B cell (primary cell): ENCODE data around the gene KAZN. TPM values are rescaled to one million over a fixed set of nuclear protein-coding genes. Genes with fewer than 3 reads are reported as not detected.

Source experiments
- ATAC-seq: fragments of 200-7000 bp; cut with Tn5 transposase; one replicate; pipeline ENCODE4 v1.10.0; 2021; ENCODE audit warnings: low read depth, mild to moderate bottlenecking, moderate number of reproducible peaks, moderate library complexity
- CTCF ChIA-PET: fragments of 350-600 bp; sonication (Branson Sonifier 250); formaldehyde crosslinking; loops from one replicate; lab custom pipeline; 2021; ENCODE audit warnings: antibody characterized with exemption, inconsistent platforms; lab: Charles Lee
- POLR2A ChIA-PET: fragments of 350-600 bp; sonication (Branson Sonifier 250); formaldehyde crosslinking; loops from one replicate; lab custom pipeline; 2021; ENCODE audit warnings: antibody characterized with exemption; lab: Charles Lee
- DNase-seq: peaks from one replicate; pipeline ENCODE4 v3.0.0; 2013
- H2AFZ ChIP-seq: 2 replicates; pipeline ENCODE4 v1.6.1; 2012; ENCODE audit warnings: mild to moderate bottlenecking, low read depth, low read length; ENCODE audit not compliant: insufficient read depth, poor library complexity, severe bottlenecking
- H3K27ac ChIP-seq, 2 donors: 1 replicate in 1 of 2; 2 replicates in 1 of 2; pipeline ENCODE4 v1.5.1; 2012 to 2013; ENCODE audit warnings: low read length in 2 of 2, mild to moderate bottlenecking in 2 of 2, moderate library complexity in 1 of 2
- H3K27me3 ChIP-seq, 4 experiments: fragments of 200-600 bp in 1 of 4; sonication (generic) in 1 of 4; replicated peaks in 1 of 4; 1 replicate in 2 of 4; 2 replicates in 2 of 4; pipeline versions ENCODE4 v1.6.1 to v1.7.0; 2013 to 2016; ENCODE audit warnings: low read length in 3 of 4, mild to moderate bottlenecking in 2 of 4, mixed read lengths in 1 of 4, moderate library complexity in 1 of 4; ENCODE audit not compliant: insufficient read depth in 4 of 4, control insufficient read depth in 3 of 4; ENCODE audit errors: control extremely low read depth in 1 of 4
- H3K36me3 ChIP-seq, 2 experiments: replicated peaks in 1 of 2; 1 replicate in 1 of 2; 2 replicates in 1 of 2; pipeline versions ENCODE4 v1.6.1 to v1.7.1; 2013; ENCODE audit warnings: low read length in 1 of 2; ENCODE audit not compliant: insufficient read depth in 2 of 2, control insufficient read depth in 1 of 2; ENCODE audit errors: control extremely low read depth in 1 of 2, extremely low read depth in 1 of 2
- H3K4me1 ChIP-seq, 2 donors: fragments of 200-600 bp in 1 of 2; sonication (generic) in 1 of 2; 1 replicate in 1 of 2; 2 replicates in 1 of 2; pipeline versions ENCODE4 v1.5.1 to v1.6.1; 2013 to 2017; ENCODE audit warnings: low read length in 2 of 2; ENCODE audit not compliant: control insufficient read depth in 2 of 2, insufficient read depth in 2 of 2
- H3K4me2 ChIP-seq: replicated peaks from 2 replicates; pipeline ENCODE3; 2012; ENCODE audit warnings: mild to moderate bottlenecking, low read depth, low read length; ENCODE audit not compliant: poor library complexity, severe bottlenecking
- H3K4me3 ChIP-seq, 5 experiments: fragments of 200-600 bp in 1 of 5; sonication (generic) in 1 of 5; 1 replicate in 3 of 5; 2 replicates in 2 of 5; pipeline versions ENCODE4 v1.5.1 to v1.7.0; 2011 to 2016; ENCODE audit warnings: low read length in 4 of 5, mild to moderate bottlenecking in 4 of 5, low read depth in 2 of 5, control low read depth in 1 of 5, moderate library complexity in 1 of 5; ENCODE audit not compliant: insufficient read depth in 1 of 5; ENCODE audit errors: control extremely low read depth in 1 of 5, extremely low read depth in 1 of 5
- H3K79me2 ChIP-seq: fragments of 200-600 bp; sonication (generic); one replicate; pipeline ENCODE4 v1.6.0; 2016; ENCODE audit warnings: low read length; ENCODE audit not compliant: control insufficient read depth, insufficient read depth
- H3K9ac ChIP-seq: fragments of 200-600 bp; sonication (generic); 2 replicates; pipeline ENCODE4 v1.6.1; 2017; ENCODE audit warnings: mild to moderate bottlenecking, low read length, moderate library complexity
- H3K9me3 ChIP-seq, 3 donors: one replicate each; pipeline versions ENCODE4 v1.6.1 to v1.7.1; 2013; ENCODE audit warnings: low read length in 2 of 3; ENCODE audit not compliant: control insufficient read depth in 2 of 3, insufficient read depth in 1 of 3; ENCODE audit errors: control extremely low read depth in 1 of 3
- H4K20me1 ChIP-seq: 2 replicates; pipeline ENCODE4 v1.6.0; 2012; ENCODE audit warnings: mild to moderate bottlenecking, low read length; ENCODE audit not compliant: insufficient read depth, control insufficient read depth, poor library complexity, severe bottlenecking
- H3K27ac Mint-ChIP-seq: one replicate; pipeline ENCODE4 v1.8.0; 2021; ENCODE audit warnings: mixed read lengths
- H3K27me3 Mint-ChIP-seq: one replicate; pipeline ENCODE4 v1.8.0; 2021; ENCODE audit warnings: mixed read lengths
- H3K4me1 Mint-ChIP-seq: one replicate; pipeline ENCODE4 v1.8.0; 2021; ENCODE audit warnings: mixed read lengths
- H3K4me3 Mint-ChIP-seq: one replicate; pipeline ENCODE4 v1.8.0; 2021; ENCODE audit warnings: mixed read lengths
- H3K9me3 Mint-ChIP-seq: one replicate; pipeline ENCODE4 v1.8.0; 2022; ENCODE audit warnings: mixed read lengths; ENCODE audit not compliant: insufficient read depth
- EZH2 ChIP-seq: IDR thresholded peaks from 2 replicates; pipeline ENCODE4 v1.6.1; 2012; ENCODE audit warnings: borderline replicate concordance, low read depth, mild to moderate bottlenecking, moderate library complexity, low read length; ENCODE audit not compliant: insufficient read depth, poor library complexity, severe bottlenecking
- WGBS: methylation state at CpG from one replicate; pipeline ENCODE4 v1.1.5; 2013; ENCODE audit warnings: missing lambda C conversion rate; ENCODE audit not compliant: insufficient coverage; 5-methylcytosine and 5-hydroxymethylcytosine counted together
- intact Hi-C: fragments of 100-400 bp; cut with micrococcal nuclease; formaldehyde crosslinking; loops from one replicate; pipeline ENCODE4 v1.10.0; 2022
- polyA plus RNA-seq: library from polyadenylated mRNA; depleted of rRNA; stranded (reverse); fragments of >200 nt; gene quantifications from 2 replicates; pipeline ENCODE4 v1.2.3, GENCODE V29; 2012
- total RNA-seq, 2 donors: library from RNA; stranded (reverse); fragments of 120-200 nt in 1 of 2; gene quantifications; 1 replicate in 1 of 2; 2 replicates in 1 of 2; pipeline versions ENCODE4 v1.2.3 to v1.2.4, GENCODE V29; 2013 to 2022
- TF ChIP-seq, protein P1 (sequence below): fragments of 200-600 bp; IDR thresholded peaks from one replicate; pipeline ENCODE4 v1.8.0; 2022; ENCODE audit warnings: antibody characterized with exemption, mild to moderate bottlenecking

KAZN gene
- total and polyA plus RNA-seq, 2 donors (not counting 1 experiment from before 2014, with no cell fraction given): 0.13 to 0.39 TPM

DNA sequence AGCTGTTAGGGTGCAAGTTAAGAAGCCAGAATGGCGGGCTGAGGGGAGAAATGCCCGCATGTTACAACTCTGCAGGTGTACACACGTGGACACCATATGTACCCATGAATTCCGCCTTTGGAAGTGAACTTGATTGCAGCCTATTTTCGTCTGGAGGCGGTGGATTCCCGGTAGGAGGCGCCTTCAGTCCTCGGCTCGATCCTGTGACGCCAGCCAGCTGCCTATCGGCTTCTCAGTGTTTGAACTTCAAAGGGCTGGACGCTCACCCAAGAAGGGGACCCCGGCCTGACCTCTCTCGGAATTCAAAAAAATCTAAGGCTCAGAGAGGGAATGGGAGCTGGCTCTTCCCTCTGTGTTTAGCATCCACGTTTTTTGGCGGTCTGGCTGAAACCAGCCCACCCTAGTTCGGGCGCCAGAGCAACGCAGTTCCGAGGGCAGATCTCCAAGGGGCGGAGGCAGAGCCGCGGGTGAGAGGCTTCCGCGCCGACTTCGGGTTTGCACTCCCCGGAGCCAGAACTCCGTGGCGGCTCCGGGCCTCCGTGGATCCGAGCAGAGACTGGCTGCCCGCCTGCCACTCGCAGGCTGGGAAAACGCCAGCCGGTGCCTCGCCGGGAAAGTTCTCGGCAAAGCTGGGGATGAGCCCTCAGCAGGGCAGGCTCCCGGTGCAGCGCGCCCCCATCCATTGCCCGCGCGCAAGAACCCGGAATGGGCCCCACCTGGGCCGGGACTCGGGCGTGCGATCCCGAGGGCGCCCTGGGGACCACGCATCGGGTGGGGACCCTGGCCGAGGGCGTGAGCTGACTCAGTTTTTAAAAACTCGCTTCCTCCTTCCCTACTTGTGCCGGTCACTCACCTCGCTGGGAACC lies 554.1 kb downstream of the KAZN start:
- no peaks in the 10 kb centered on the region for H3K36me3 ChIP-seq
- Mint-ChIP-seq H3K27ac (no peak overlapping the region), H3K4me1 (peaks cover 16% of the 10 kb centered on the region), H3K9me3 (no peaks in the 10 kb centered on the region), H3K27me3 (peaks cover 55% of the 10 kb centered on the region), H3K4me3 (peak overlapping the region; percentile 47)
- intact Hi-C loops: no loop called here
- H3K4me1 ChIP-seq: peaks cover 28 to 31% of the 10 kb centered on the region in 2 donors
- H3K27ac ChIP-seq: no peak overlapping the region
- peaks cover 0 to 45% (median 23%) of the 10 kb centered on the region in 4 experiments for H3K27me3 ChIP-seq
- WGBS: 3% methylated on average over 57 of the region's 61 CpGs
- ChIA-PET CTCF (no interaction called here), POLR2A (no interaction called here)
- peaks cover 0 to 4% (median 0%) of the 10 kb centered on the region in 3 donors for H3K9me3 ChIP-seq
- no peak for DNase-seq
- no peak overlapping the region for H3K4me3 ChIP-seq
- no peaks in the 10 kb centered on the region for H3K79me2 ChIP-seq
- no peaks in the 10 kb centered on the region for H4K20me1 ChIP-seq
- no peak overlapping the region for H2AFZ ChIP-seq
- TF ChIP-seq EZH2: no peak
- TF ChIP-seq, protein P1, sequence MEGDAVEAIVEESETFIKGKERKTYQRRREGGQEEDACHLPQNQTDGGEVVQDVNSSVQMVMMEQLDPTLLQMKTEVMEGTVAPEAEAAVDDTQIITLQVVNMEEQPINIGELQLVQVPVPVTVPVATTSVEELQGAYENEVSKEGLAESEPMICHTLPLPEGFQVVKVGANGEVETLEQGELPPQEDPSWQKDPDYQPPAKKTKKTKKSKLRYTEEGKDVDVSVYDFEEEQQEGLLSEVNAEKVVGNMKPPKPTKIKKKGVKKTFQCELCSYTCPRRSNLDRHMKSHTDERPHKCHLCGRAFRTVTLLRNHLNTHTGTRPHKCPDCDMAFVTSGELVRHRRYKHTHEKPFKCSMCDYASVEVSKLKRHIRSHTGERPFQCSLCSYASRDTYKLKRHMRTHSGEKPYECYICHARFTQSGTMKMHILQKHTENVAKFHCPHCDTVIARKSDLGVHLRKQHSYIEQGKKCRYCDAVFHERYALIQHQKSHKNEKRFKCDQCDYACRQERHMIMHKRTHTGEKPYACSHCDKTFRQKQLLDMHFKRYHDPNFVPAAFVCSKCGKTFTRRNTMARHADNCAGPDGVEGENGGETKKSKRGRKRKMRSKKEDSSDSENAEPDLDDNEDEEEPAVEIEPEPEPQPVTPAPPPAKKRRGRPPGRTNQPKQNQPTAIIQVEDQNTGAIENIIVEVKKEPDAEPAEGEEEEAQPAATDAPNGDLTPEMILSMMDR: no peak
- H3K4me2 ChIP-seq: peak overlapping the region; percentile 17
- no peak for ATAC-seq
- no peak overlapping the region for H3K9ac ChIP-seq

DNA sequence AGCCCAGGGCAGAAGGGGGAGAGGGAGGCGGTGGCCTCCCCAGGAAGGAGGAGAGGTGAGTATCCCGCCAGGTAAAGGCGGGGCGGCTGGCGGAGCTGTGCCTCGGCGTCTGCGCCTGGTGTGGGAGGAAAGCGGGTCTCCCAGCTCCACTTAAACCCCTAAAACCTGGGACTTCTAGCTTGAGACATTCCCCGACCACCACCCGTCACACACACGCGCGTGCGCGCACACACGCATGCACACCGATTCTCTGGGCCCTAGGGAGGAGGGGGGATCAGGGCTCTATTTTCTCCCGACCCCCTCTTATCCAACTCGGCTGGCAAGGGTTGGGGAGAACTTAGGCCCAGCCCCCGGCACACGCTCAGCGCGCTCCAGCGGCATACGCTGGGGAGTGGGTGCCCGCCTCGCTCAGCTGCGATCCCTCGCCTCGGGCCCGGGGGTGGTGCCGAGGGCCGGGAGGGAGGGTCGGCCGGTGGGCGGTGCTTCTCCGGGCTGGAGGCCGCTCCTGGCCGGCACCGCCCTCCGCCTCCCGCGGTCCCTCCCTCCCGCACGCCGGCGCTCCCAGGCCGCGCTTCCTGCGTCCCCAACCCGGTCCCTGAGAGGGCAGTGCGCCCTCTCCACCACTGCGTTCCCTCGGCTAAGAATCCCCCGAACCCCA lies 554.8 kb downstream of the KAZN start, which contains the start of gene TMEM51:
Gene TMEM51, plus strand, starts transcription at position 564 of the 658 bp plus-strand sequence. CDS start 61,341 bp downstream, outside the sequence.
- Histone ChIP-seq H3K9me3 (peaks cover 0 to 4% (median 0%) of the 10 kb centered on the region in 3 donors), H3K36me3 (no peaks in the 10 kb centered on the region), H3K4me1 (peaks cover 28 to 31% of the 10 kb centered on the region in 2 donors), H3K9ac (peak within 1 kb of the TSS; percentile 26), H4K20me1 (no peaks in the 10 kb centered on the region), H3K4me3 (peak within 1 kb of the TSS in 1 of 5 experiments; percentile 9), H2AFZ (peak within 1 kb of the TSS; percentile 46), H3K27ac (no peak within 1 kb of the TSS), H3K79me2 (no peaks in the 10 kb centered on the region), H3K4me2 (peak within 1 kb of the TSS; percentile 66), H3K27me3 (peaks cover 0 to 45% (median 23%) of the 10 kb centered on the region in 4 experiments)
- Mint-ChIP-seq H3K9me3 (no peaks in the 10 kb centered on the region), H3K27me3 (peaks cover 51% of the 10 kb centered on the region), H3K27ac (no peak within 1 kb of the TSS), H3K4me3 (peak within 1 kb of the TSS; percentile 78), H3K4me1 (peaks cover 16% of the 10 kb centered on the region)
- CTCF ChIA-PET: no interaction called here
- intact Hi-C loops: no loop called here
- TF ChIP-seq, protein P1: no peak
- no peak for TF ChIP-seq EZH2
- ATAC-seq: no peak
- POLR2A ChIA-PET: no interaction called here
- 3% methylated on average over 43 of the region's 56 CpGs for WGBS
- DNase-seq: no peak
